ENCODE measurements around the gene INPP4B.

Gene INPP4B

DNA sequence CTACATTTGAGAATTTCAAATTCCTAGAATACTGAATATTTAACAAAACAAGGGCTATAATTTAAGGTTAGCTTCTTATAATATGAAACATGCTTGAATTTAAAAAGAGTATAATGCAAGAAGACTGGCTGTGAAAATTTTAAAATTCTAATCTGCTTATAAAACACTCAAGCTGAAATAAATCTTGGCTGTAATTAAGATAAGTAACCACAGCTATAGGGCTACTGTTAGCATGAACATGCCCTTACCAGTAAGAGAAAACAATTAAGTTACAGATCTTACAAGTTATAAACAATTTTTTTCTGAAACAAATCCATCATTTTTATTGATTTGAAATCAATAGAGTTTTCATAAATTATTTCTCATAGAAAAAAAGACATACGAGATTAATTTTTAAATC is 148.2 kb downstream of the INPP4B start:
- H3K36me3 ChIP-seq (ENCODE audit: low read depth): no peaks in the 10 kb centered on the region
- no peak overlapping the region for H3K27ac ChIP-seq (ENCODE audit: poor library complexity, severe bottlenecking)
- ATAC-seq (ENCODE audit: low read depth) (no peak), DNase-seq (ENCODE audit: low spot score) (no peak)
- no peak overlapping the region for H3K4me3 ChIP-seq (ENCODE audit: severe bottlenecking)
- H3K27me3 ChIP-seq (ENCODE audit: insufficient read depth, poor library complexity, severe bottlenecking): no peaks in the 10 kb centered on the region
- H3K9me3 ChIP-seq (ENCODE audit: severe bottlenecking): no peaks in the 10 kb centered on the region
- TF ChIP-seq, protein P1, sequence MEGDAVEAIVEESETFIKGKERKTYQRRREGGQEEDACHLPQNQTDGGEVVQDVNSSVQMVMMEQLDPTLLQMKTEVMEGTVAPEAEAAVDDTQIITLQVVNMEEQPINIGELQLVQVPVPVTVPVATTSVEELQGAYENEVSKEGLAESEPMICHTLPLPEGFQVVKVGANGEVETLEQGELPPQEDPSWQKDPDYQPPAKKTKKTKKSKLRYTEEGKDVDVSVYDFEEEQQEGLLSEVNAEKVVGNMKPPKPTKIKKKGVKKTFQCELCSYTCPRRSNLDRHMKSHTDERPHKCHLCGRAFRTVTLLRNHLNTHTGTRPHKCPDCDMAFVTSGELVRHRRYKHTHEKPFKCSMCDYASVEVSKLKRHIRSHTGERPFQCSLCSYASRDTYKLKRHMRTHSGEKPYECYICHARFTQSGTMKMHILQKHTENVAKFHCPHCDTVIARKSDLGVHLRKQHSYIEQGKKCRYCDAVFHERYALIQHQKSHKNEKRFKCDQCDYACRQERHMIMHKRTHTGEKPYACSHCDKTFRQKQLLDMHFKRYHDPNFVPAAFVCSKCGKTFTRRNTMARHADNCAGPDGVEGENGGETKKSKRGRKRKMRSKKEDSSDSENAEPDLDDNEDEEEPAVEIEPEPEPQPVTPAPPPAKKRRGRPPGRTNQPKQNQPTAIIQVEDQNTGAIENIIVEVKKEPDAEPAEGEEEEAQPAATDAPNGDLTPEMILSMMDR (IDR thresholded peaks at IDR 0.05; ENCODE audit: poor library complexity, severe bottlenecking): no peak
- no peaks in the 10 kb centered on the region for H3K4me1 ChIP-seq (ENCODE audit: insufficient read depth, poor library complexity, severe bottlenecking)

DNA sequence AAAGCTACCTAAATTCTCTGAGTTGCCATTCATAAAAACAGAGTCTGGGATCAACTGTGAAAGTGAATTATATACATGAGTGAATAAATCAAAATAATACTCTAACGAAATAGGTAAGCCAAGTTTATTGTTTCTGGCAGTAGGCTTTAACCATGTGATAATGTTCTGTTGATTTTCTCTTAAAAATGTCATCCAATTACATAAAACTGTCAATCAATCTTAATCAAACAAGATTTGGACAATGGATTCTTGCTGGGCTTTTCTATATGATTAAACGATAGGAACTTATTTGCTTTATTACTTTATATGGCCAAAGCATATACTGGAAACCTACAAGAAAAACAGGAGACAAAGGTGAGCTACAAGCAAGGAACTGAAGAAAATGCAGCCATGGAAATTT is 148.8 kb downstream of the INPP4B start:
- Histone ChIP-seq H3K27me3 (ENCODE audit: insufficient read depth, poor library complexity, severe bottlenecking) (no peaks in the 10 kb centered on the region), H3K36me3 (ENCODE audit: low read depth) (no peaks in the 10 kb centered on the region), H3K9me3 (ENCODE audit: severe bottlenecking) (no peaks in the 10 kb centered on the region), H3K4me3 (ENCODE audit: severe bottlenecking) (no peak overlapping the region), H3K4me1 (ENCODE audit: insufficient read depth, poor library complexity, severe bottlenecking) (no peaks in the 10 kb centered on the region), H3K27ac (ENCODE audit: poor library complexity, severe bottlenecking) (no peak overlapping the region)
- no peak for ATAC-seq (ENCODE audit: low read depth)
- TF ChIP-seq, protein P1 (IDR thresholded peaks at IDR 0.05; ENCODE audit: poor library complexity, severe bottlenecking): no peak
- no peak for DNase-seq (ENCODE audit: low spot score)

DNA sequence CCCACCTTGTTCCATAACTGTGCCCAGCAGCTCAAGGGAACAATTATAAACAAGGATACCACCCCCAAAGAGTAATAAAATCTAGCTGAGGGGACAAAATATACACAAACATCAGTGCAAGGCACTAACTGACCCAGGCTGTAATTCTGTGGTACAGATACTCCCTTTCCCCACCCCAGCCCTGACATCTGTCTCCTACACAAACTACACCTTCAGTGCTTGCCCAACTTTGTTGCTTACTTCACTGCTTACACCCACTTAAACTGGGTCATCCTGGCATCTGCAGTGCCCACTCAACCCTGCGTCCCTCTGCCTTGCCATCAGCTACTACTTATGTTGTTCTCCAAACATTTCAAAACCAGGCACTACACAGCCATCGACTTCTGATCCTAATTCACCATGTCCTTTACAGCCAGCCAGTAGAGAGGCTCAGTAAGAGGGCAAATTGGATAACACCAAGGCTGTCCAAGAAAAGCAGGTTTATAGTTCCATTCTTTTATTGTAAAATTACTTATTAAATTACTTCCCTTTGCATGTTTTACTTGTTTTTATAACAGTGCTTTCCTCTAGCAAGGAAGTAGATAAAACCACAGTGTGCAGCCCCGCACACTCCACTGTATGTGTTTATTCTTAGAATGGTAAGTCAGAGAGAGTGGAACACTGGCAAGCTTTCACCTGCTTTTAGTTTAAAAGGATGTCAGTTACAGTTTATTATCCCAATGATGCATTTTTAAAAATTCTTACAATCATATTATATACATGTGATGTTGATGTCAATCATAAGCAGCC is 149.6 kb downstream of the INPP4B start:
- ATAC-seq (ENCODE audit: low read depth) (no peak), DNase-seq (ENCODE audit: low spot score) (no peak)
- H3K27ac ChIP-seq (ENCODE audit: poor library complexity, severe bottlenecking): no peak overlapping the region
- H3K27me3 ChIP-seq (ENCODE audit: insufficient read depth, poor library complexity, severe bottlenecking): no peaks in the 10 kb centered on the region
- no peaks in the 10 kb centered on the region for H3K36me3 ChIP-seq (ENCODE audit: low read depth)
- H3K9me3 ChIP-seq (ENCODE audit: severe bottlenecking): no peaks in the 10 kb centered on the region
- TF ChIP-seq, protein P1 (IDR thresholded peaks at IDR 0.05; ENCODE audit: poor library complexity, severe bottlenecking): no peak
- H3K4me3 ChIP-seq (ENCODE audit: severe bottlenecking): no peak overlapping the region
- H3K4me1 ChIP-seq (ENCODE audit: insufficient read depth, poor library complexity, severe bottlenecking): no peaks in the 10 kb centered on the region

DNA sequence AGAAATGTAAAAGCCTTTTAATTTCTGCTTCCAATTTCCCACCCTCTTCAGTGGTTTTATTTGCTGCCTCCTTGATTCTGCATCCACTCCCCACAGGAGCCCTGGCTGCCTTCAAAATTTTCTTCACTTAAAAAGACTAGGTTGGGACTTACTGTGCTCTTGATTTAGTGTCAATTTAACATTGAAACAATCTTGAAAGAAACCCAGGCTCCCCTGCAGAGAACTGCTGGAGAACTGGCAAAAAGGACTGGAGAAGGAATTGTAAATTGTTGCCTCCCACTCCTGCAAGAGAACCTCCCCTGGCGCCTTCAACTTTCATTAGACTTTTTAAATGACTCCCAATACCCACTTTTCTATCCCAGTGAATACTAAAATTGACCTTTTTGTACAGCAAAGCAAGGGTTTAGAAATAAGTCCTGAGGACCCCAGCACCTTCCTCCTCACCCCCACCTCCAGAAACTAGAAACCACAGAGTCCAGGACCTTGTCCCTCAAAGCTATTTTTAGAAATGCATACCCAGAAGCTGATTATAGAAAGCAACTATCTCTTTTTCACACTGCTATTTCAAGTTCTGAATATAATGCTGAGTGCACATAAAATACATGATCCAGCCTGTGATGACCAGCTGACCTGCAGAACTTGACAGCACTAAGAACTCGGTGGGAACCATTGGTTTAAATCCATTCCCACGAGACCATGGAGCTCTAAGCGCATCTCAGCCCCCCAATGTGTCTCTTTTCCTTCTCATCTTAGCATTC is 155.5 kb downstream of the INPP4B start:
- no peaks in the 10 kb centered on the region for H3K27me3 ChIP-seq (ENCODE audit: insufficient read depth, poor library complexity, severe bottlenecking)
- no peak for ATAC-seq (ENCODE audit: low read depth)
- DNase-seq (ENCODE audit: low spot score): no peak
- H3K4me3 ChIP-seq (ENCODE audit: severe bottlenecking): no peak overlapping the region
- H3K9me3 ChIP-seq (ENCODE audit: severe bottlenecking): no peaks in the 10 kb centered on the region
- H3K36me3 ChIP-seq (ENCODE audit: low read depth): no peaks in the 10 kb centered on the region
- H3K4me1 ChIP-seq (ENCODE audit: insufficient read depth, poor library complexity, severe bottlenecking): no peaks in the 10 kb centered on the region
- TF ChIP-seq, protein P1 (IDR thresholded peaks at IDR 0.05; ENCODE audit: poor library complexity, severe bottlenecking): no peak
- H3K27ac ChIP-seq (ENCODE audit: poor library complexity, severe bottlenecking): no peak overlapping the region

Data from RWPE2 (cell line).